G401.6 (cell line): ENCODE measurements around the gene PAFAH1B1.

Experiments used
- FAIRE-seq: peaks from 2 replicates; lab custom pipeline; 2012; peaks lifted over from hg19 to GRCh38; lab: Jason Lieb, UNC

The PAFAH1B1 gene

GRCh38 chr17:2722611-2723010 lies 129.2 kb downstream of the PAFAH1B1 start:
- no peak for FAIRE-seq

- no peak for FAIRE-seq
Observed at GRCh38 chr17:2723505-2723996, 130.1 kb downstream of the PAFAH1B1 start.

- FAIRE-seq: no peak
Observed at GRCh38 chr17:2723997-2724783, 130.7 kb downstream of the PAFAH1B1 start.

- FAIRE-seq: no peak
Observed at GRCh38 chr17:2724784-2725164, 131.3 kb downstream of the PAFAH1B1 start.

GRCh38 chr17:2730764-2731353 lies 137.4 kb downstream of the PAFAH1B1 start:
- FAIRE-seq: no peak

- FAIRE-seq: no peak
Observed at GRCh38 chr17:2731807-2732206, 138.4 kb downstream of the PAFAH1B1 start.

- FAIRE-seq: no peak
Observed at GRCh38 chr17:2734939-2735338, 141.5 kb downstream of the PAFAH1B1 start.
